PFSK-1 (cell line): ENCODE results near the gene TMEM132E.

Experiments used
- POLR2AphosphoS5 ChIP-seq: IDR thresholded peaks from 2 replicates; pipeline ENCODE4 v1.6.1; 2012; ENCODE audit warnings: low read depth, mild to moderate bottlenecking, control low read depth, low read length, moderate library complexity
- SIN3A ChIP-seq: IDR thresholded peaks from 2 replicates; pipeline ENCODE4 v1.6.1; 2012; ENCODE audit warnings: mild to moderate bottlenecking, low read length, moderate library complexity, borderline replicate concordance; ENCODE audit not compliant: insufficient read depth
- TAF1 ChIP-seq: IDR thresholded peaks from 2 replicates; pipeline ENCODE4 v1.6.1; 2012; ENCODE audit warnings: low read length, control low read depth, borderline replicate concordance; ENCODE audit not compliant: insufficient read depth
- TF ChIP-seq, protein P1 (sequence below), 2 experiments: IDR thresholded peaks; 2 replicates each; pipeline versions ENCODE4 v1.6.1 to v1.8.0; 2011 to 2012; ENCODE audit warnings: low read depth in 2 of 2, low read length in 2 of 2, control low read depth in 1 of 2, inconsistent platforms in 1 of 2, mild to moderate bottlenecking in 1 of 2, moderate library complexity in 1 of 2; ENCODE audit not compliant: insufficient read depth in 1 of 2

DNA sequence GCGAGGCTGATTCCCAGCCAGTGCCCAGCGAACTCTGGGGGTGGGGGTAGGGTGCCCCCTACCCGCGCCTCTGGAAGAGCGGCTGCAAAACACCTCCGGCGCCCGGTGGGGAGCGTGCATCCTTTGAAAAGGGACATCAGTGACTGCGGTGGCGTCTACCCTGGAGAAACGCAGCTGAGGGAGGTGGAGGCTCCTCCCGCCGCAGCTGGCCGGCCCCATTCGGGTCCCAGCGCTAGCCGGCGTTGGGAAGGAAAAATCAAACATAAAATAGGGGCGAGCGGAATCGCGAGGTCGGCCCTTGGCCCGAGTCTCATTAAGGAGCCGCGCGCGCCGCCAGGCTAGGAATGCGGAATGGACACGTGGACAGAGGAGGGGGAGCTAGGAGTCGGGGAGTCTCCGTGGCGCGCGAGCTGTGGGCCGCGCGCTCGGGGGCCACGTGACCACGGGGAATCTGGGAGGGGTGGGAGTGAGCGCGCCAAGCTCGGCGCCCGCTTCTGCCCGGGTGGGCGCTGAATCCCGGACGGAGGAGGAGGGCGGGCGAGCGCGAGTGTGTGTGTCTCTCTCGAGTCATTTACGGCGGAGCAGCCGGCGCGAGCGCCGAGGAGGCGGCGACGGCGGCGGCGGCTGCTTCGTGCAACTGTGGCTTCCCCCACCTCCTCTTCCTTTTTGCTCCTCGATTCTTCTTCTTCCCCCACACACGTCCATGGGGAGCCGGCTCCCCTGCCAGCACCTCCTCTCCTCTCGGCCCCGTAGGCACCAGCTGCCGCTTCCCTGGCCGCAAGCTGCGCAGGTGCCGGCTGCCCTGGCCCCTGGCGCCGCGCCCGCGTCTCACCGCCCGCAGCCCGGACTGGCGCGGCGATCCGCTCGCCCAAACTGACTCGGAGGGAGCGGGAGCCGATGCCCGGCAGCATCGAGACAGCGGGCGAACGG is at the start of gene TMEM132E:
- no peak for TF ChIP-seq POLR2AphosphoS5
- TF ChIP-seq, protein P1, sequence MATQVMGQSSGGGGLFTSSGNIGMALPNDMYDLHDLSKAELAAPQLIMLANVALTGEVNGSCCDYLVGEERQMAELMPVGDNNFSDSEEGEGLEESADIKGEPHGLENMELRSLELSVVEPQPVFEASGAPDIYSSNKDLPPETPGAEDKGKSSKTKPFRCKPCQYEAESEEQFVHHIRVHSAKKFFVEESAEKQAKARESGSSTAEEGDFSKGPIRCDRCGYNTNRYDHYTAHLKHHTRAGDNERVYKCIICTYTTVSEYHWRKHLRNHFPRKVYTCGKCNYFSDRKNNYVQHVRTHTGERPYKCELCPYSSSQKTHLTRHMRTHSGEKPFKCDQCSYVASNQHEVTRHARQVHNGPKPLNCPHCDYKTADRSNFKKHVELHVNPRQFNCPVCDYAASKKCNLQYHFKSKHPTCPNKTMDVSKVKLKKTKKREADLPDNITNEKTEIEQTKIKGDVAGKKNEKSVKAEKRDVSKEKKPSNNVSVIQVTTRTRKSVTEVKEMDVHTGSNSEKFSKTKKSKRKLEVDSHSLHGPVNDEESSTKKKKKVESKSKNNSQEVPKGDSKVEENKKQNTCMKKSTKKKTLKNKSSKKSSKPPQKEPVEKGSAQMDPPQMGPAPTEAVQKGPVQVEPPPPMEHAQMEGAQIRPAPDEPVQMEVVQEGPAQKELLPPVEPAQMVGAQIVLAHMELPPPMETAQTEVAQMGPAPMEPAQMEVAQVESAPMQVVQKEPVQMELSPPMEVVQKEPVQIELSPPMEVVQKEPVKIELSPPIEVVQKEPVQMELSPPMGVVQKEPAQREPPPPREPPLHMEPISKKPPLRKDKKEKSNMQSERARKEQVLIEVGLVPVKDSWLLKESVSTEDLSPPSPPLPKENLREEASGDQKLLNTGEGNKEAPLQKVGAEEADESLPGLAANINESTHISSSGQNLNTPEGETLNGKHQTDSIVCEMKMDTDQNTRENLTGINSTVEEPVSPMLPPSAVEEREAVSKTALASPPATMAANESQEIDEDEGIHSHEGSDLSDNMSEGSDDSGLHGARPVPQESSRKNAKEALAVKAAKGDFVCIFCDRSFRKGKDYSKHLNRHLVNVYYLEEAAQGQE (IDR thresholded peaks at IDR 0.05; ENCODE audit: insufficient read depth in 1 of 2, low read depth in 2 of 2, low read length in 2 of 2): no peak
- no peak for TF ChIP-seq TAF1
- TF ChIP-seq SIN3A: peak; percentile 20; the same call in 1 of the 2 replicates
